Body of pancreas (tissue), 4 donors: ENCODE measurements around the gene TMEM263. TPM values are rescaled to one million over a fixed set of nuclear protein-coding genes. Genes with fewer than 3 reads are reported as not detected.

ENCODE experiments used
- ATAC-seq: fragments of 150-250 bp; one replicate; pipeline ENCODE4 v1.9.1; 2016
- DNase-seq, 4 donors: peaks; one replicate each; pipeline ENCODE4 v3.0.0-alpha.2; 2019
- H3K27ac ChIP-seq, 4 donors: fragments of 200-600 bp; sonication (generic); 1 replicate in 3 of 4; 2 replicates in 1 of 4; pipeline versions ENCODE4 v1.5.1 to v1.6.1; 2016 to 2019; ENCODE audit warnings: mild to moderate bottlenecking in 1 of 4, mixed read lengths in 1 of 4, moderate library complexity in 1 of 4
- H3K27me3 ChIP-seq, 2 donors: fragments of 200-600 bp; sonication (generic); one replicate each; pipeline ENCODE4 v1.6.0; 2016; ENCODE audit warnings: mild to moderate bottlenecking in 1 of 2
- H3K36me3 ChIP-seq, 2 donors: fragments of 200-600 bp; sonication (generic); replicated peaks in 1 of 2; 2 replicates each; pipeline ENCODE4 v1.5.1; 2016; ENCODE audit warnings: low read depth in 2 of 2; ENCODE audit not compliant: insufficient read depth in 1 of 2
- H3K4me1 ChIP-seq: fragments of 200-600 bp; sonication (generic); one replicate; pipeline ENCODE4 v1.6.0; 2016
- H3K4me3 ChIP-seq, 2 donors: fragments of 200-600 bp; sonication (generic); 1 replicate in 1 of 2; 2 replicates in 1 of 2; pipeline ENCODE4 v1.5.1; 2016 to 2019
- H3K9me3 ChIP-seq, 3 donors: fragments of 200-600 bp; sonication (generic); 1 replicate in 2 of 3; 2 replicates in 1 of 3; pipeline ENCODE4 v1.5.1; 2016
- POLR2A ChIP-seq, 3 donors: fragments of 450-650 bp; IDR thresholded peaks; one replicate each; pipeline ENCODE4 v1.6.1; 2016; ENCODE audit warnings: antibody characterized with exemption in 3 of 3, mild to moderate bottlenecking in 2 of 3
- WGBS, 2 donors: methylation state at CpG; one replicate each; pipeline ENCODE4 v1.1.5; 2017; 5-methylcytosine and 5-hydroxymethylcytosine counted together
- intact Hi-C: fragments of 100-400 bp; cut with DNase I; formaldehyde crosslinking; loops from one replicate; pipeline ENCODE4 v1.15.1; 2023
- total RNA-seq, 2 donors: library from RNA; depleted of rRNA; stranded (reverse); fragments of >200 nt; gene quantifications; one replicate each; pipeline ENCODE4 v1.1.0, GENCODE V29; 2016
- TF ChIP-seq, protein P1 (sequence below), 7 experiments: fragments of 450-650 bp in 4 of 7; fragments of 200-600 bp in 3 of 7; sonication (generic) in 3 of 7; IDR thresholded peaks; one replicate each; pipeline ENCODE4 v1.5.1; 2016 to 2019; ENCODE audit warnings: antibody characterized with exemption in 7 of 7

Gene TMEM263
- total RNA-seq, 2 donors from 2014 or later, result 27.4 to 33.5 TPM

DNA sequence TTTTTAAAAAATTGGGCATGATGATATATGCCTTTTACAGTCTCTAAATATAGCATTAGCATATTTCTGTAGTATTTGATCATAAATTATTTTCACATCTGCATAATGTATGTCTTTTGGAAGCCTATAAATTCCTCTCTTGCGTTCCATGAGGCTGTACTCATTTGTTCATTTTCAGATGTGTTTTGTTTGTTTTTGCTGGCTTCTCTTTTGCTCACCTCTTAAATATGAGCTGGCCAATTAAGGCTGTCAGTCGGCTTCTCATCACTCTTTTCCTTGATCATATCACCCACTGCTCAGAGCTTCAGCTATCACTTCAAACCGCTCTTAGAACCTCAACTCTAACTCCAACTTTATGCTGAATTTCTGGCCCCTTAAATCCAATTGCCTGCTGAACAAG lies 6.6 kb downstream of the TMEM263 start:
- Histone ChIP-seq H3K27me3 (no peaks in the 10 kb centered on the region), H3K4me1 (peaks cover 51% of the 10 kb centered on the region), H3K36me3 (peaks cover 2 to 3% of the 10 kb centered on the region in 2 donors), H3K4me3 (no peak overlapping the region), H3K27ac (no peak overlapping the region), H3K9me3 (no peaks in the 10 kb centered on the region)
- intact Hi-C loops, result no loop called here
- DNase-seq (no peak), ATAC-seq (no peak)
- TF ChIP-seq POLR2A (IDR thresholded peaks at IDR 0.05), result no peak
- TF ChIP-seq, protein P1, sequence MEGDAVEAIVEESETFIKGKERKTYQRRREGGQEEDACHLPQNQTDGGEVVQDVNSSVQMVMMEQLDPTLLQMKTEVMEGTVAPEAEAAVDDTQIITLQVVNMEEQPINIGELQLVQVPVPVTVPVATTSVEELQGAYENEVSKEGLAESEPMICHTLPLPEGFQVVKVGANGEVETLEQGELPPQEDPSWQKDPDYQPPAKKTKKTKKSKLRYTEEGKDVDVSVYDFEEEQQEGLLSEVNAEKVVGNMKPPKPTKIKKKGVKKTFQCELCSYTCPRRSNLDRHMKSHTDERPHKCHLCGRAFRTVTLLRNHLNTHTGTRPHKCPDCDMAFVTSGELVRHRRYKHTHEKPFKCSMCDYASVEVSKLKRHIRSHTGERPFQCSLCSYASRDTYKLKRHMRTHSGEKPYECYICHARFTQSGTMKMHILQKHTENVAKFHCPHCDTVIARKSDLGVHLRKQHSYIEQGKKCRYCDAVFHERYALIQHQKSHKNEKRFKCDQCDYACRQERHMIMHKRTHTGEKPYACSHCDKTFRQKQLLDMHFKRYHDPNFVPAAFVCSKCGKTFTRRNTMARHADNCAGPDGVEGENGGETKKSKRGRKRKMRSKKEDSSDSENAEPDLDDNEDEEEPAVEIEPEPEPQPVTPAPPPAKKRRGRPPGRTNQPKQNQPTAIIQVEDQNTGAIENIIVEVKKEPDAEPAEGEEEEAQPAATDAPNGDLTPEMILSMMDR (IDR thresholded peaks at IDR 0.05), result no peak
- 89 to 92% methylated on average over 3 of the region's 3 CpGs for WGBS, 2 donors

DNA sequence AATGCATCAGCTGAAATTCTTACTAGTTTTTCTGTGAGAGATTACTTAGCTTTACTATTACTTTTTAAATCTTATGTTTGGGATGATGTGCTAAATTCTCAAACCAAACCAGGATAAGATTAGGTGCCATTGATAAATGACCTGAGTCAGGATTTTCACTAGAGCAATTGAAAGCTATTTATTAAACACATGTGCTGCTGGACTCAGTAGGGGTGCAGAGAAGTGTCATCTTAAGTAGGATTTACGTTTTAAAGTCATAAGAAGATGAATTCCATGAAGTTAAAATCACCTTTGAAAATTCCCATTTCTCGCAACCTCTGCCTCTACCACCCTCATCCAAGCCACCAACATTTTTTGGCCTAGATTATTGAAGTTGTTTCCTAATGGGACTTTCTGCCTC lies 8.8 kb downstream of the TMEM263 start:
- 71 to 87% methylated on average over 2 of the region's 2 CpGs for WGBS, 2 donors
- no peak for TF ChIP-seq POLR2A (IDR thresholded peaks at IDR 0.05)
- TF ChIP-seq, protein P1 (IDR thresholded peaks at IDR 0.05), result no peak
- no peak for DNase-seq
- Histone ChIP-seq H3K27ac (no peak overlapping the region), H3K4me3 (no peak overlapping the region), H3K4me1 (peaks cover 31% of the 10 kb centered on the region), H3K36me3 (peaks cover 3 to 7% of the 10 kb centered on the region in 2 donors), H3K27me3 (no peaks in the 10 kb centered on the region), H3K9me3 (no peaks in the 10 kb centered on the region)
- no peak for ATAC-seq
- intact Hi-C loops, result no loop called here

DNA sequence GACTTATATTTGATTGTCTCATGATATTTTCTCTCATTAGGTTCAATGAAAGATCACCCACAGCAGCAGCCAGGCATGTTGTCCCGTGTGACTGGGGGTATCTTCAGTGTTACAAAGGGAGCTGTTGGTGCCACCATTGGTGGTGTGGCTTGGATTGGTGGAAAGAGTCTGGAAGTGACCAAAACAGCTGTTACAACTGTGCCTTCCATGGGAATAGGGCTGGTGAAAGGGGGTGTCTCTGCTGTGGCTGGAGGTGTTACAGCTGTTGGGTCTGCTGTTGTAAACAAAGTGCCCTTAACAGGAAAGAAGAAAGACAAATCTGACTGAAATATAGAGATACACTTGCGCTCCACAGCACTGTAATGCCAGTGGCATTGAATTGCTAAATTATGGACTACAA lies 15.4 kb downstream of the TMEM263 start:
- intact Hi-C loops, result no loop called here
- TF ChIP-seq POLR2A (IDR thresholded peaks at IDR 0.05), result no peak
- TF ChIP-seq, protein P1 (IDR thresholded peaks at IDR 0.05), result no peak
- H3K36me3 ChIP-seq, result peaks cover 0 to 10% of the 10 kb centered on the region in 2 donors
- WGBS, 2 donors, result 95% methylated on average over 2 of the region's 2 CpGs
- peak overlapping the region in 1 of 4 donors; percentile 31 for H3K27ac ChIP-seq
- no peaks in the 10 kb centered on the region for H3K27me3 ChIP-seq
- H3K4me1 ChIP-seq, result peaks cover 52% of the 10 kb centered on the region
- ATAC-seq (no peak), DNase-seq (no peak)
- H3K4me3 ChIP-seq, result no peak overlapping the region
- H3K9me3 ChIP-seq, result no peaks in the 10 kb centered on the region

DNA sequence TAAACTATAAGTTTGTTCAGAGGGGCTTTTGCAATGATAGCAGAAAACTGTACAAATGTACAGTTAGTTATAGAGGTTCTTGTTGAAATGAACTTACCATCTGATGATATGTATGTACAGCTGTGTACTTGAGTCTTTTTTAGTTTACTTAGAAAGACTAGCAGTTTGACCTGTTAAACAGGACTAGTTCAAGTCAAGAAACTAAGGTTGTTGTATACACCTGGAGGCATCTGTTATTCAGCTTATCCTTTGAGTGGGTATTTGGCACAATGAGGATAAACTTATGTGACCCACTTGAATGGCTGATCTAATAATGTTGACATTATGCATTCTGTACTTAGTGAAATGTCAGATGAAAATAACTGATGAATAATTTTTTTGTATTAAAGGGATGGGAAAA lies 17.8 kb downstream of the TMEM263 start:
- Histone ChIP-seq H3K36me3 (peaks cover 0 to 3% of the 10 kb centered on the region in 2 donors), H3K4me1 (peaks cover 74% of the 10 kb centered on the region)
- TF ChIP-seq, protein P1 (IDR thresholded peaks at IDR 0.05), result no peak

DNA sequence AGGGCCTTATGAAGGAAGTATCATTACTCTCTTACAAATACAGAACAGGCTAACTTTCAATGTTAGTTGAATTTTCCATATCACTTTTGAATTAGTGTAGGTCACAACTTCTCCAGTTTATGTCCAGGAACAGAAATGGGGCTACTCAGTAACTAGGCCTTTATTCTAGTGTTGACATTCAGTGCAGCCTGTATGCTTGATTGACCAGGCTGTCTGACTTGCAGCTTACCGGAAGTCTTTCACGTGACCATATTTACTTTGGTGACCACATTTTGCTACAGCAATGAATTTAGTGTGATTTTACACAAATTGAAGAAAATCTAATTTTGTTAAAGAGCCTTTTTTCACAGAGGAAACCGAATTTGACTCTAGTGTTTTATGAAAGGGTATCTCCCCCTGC lies 18.8 kb downstream of the TMEM263 start:
- Histone ChIP-seq H3K4me1 (peaks cover 80% of the 10 kb centered on the region), H3K9me3 (no peaks in the 10 kb centered on the region), H3K27me3 (no peaks in the 10 kb centered on the region), H3K36me3 (peaks cover 0 to 3% of the 10 kb centered on the region in 2 donors), H3K4me3 (no peak overlapping the region), H3K27ac (peak overlapping the region; percentile 38 to 88 (median 74))
- WGBS, 2 donors, result 35 to 36% methylated on average over 3 of the region's 3 CpGs
- TF ChIP-seq, protein P1 (IDR thresholded peaks at IDR 0.05), result no peak
- no peak for TF ChIP-seq POLR2A (IDR thresholded peaks at IDR 0.05)
- DNase-seq, result peak in 3 of 4 donors; percentile 30 to 52 (median 38)
- intact Hi-C loops, result no loop called here
- peak; percentile 51 for ATAC-seq

More for the DNA sequence above, 17.8 kb downstream of the TMEM263 start:
- no peaks in the 10 kb centered on the region for H3K9me3 ChIP-seq
- intact Hi-C loops, result no loop called here
- DNase-seq (no peak), ATAC-seq (no peak)
- H3K27me3 ChIP-seq, result no peaks in the 10 kb centered on the region
- H3K27ac ChIP-seq, result peak overlapping the region in 2 of 4 donors; percentile 28 to 88
- H3K4me3 ChIP-seq, result no peak overlapping the region
